Liver (tissue), 9 donors: ENCODE results near the gene ARAP2. TPM values are rescaled to one million over a fixed set of nuclear protein-coding genes. Genes with fewer than 3 reads are reported as not detected.

Experiments
- DNase-seq: peaks from one replicate; pipeline ENCODE4 v3.0.0-alpha.2; 2017; ENCODE audit warnings: low spot score
- H3K27ac ChIP-seq, 2 donors: one replicate each; pipeline ENCODE4 v1.7.0; 2013; ENCODE audit warnings: inconsistent platforms in 2 of 2, low read length in 2 of 2, control low read depth in 1 of 2, low read depth in 1 of 2, mild to moderate bottlenecking in 1 of 2
- H3K27me3 ChIP-seq, 4 donors: one replicate each; pipeline versions ENCODE4 v1.6.1 to v1.7.0; 2013; ENCODE audit warnings: low read length in 3 of 4, inconsistent platforms in 1 of 4, mild to moderate bottlenecking in 1 of 4, moderate library complexity in 1 of 4; ENCODE audit not compliant: control insufficient read depth in 4 of 4, insufficient read depth in 4 of 4
- H3K36me3 ChIP-seq, 4 donors: one replicate each; pipeline versions ENCODE4 v1.6.1 to v1.7.0; 2013; ENCODE audit warnings: low read length in 3 of 4, mild to moderate bottlenecking in 3 of 4, low read depth in 1 of 4, moderate library complexity in 1 of 4; ENCODE audit not compliant: control insufficient read depth in 4 of 4, insufficient read depth in 3 of 4
- H3K4me1 ChIP-seq, 4 donors: one replicate each; pipeline versions ENCODE4 v1.6.1 to v1.7.0; 2013; ENCODE audit warnings: low read length in 3 of 4, mild to moderate bottlenecking in 3 of 4, moderate library complexity in 1 of 4; ENCODE audit not compliant: control insufficient read depth in 4 of 4, insufficient read depth in 4 of 4
- H3K4me3 ChIP-seq, 3 donors: one replicate each; pipeline versions ENCODE4 v1.6.1 to v1.7.0; 2013; ENCODE audit warnings: low read length in 3 of 3, control low read depth in 1 of 3, low read depth in 1 of 3, mild to moderate bottlenecking in 1 of 3
- H3K9ac ChIP-seq, 2 donors: one replicate each; pipeline ENCODE4 v1.7.0; 2013; ENCODE audit warnings: low read length in 2 of 2, mild to moderate bottlenecking in 2 of 2, moderate library complexity in 2 of 2, control low read depth in 1 of 2, low read depth in 1 of 2
- H3K9me3 ChIP-seq, 4 donors: one replicate each; pipeline versions ENCODE4 v1.6.1 to v1.7.0; 2013; ENCODE audit warnings: low read length in 3 of 4; ENCODE audit not compliant: control insufficient read depth in 4 of 4
- ATF3 ChIP-seq: IDR thresholded peaks from 2 replicates; pipeline ENCODE4 v1.6.1; 2016; ENCODE audit warnings: antibody characterized with exemption
- CTCF ChIP-seq: fragments of 150-350 bp; IDR thresholded peaks from 2 replicates; pipeline ENCODE4 v1.5.1; 2017; ENCODE audit warnings: improper control_type of control experiment, low read depth, low read length; ENCODE audit not compliant: missing input control
- FOXA1 ChIP-seq: IDR thresholded peaks from 2 replicates; pipeline ENCODE4 v1.6.1; 2016; ENCODE audit warnings: antibody characterized with exemption
- FOXA2 ChIP-seq: IDR thresholded peaks from 2 replicates; pipeline ENCODE4 v1.6.1; 2016; ENCODE audit warnings: antibody characterized with exemption
- GABPA ChIP-seq, 2 donors: IDR thresholded peaks in 1 of 2; conservative IDR thresholded peaks in 1 of 2; 2 replicates each; pipeline ENCODE4 v1.6.1; 2016; ENCODE audit warnings: antibody characterized with exemption in 2 of 2, mild to moderate bottlenecking in 1 of 2, moderate library complexity in 1 of 2
- HNF4A ChIP-seq, 2 donors: conservative IDR thresholded peaks; 2 replicates each; pipeline ENCODE4 v1.6.1; 2016; ENCODE audit warnings: antibody characterized with exemption in 2 of 2, mild to moderate bottlenecking in 2 of 2
- HNF4G ChIP-seq: IDR thresholded peaks from 2 replicates; pipeline ENCODE4 v1.6.1; 2016; ENCODE audit warnings: antibody characterized with exemption
- JUND ChIP-seq, 2 donors: IDR thresholded peaks; 2 replicates each; pipeline ENCODE4 v1.6.1; 2016; ENCODE audit warnings: antibody characterized with exemption in 2 of 2
- MAX ChIP-seq: IDR thresholded peaks from 2 replicates; pipeline ENCODE4 v1.6.1; 2016; ENCODE audit warnings: antibody characterized with exemption
- NR2F2 ChIP-seq: IDR thresholded peaks from 2 replicates; pipeline ENCODE4 v1.6.1; 2016; ENCODE audit warnings: antibody characterized with exemption
- RAD21 ChIP-seq, 2 donors: IDR thresholded peaks; 2 replicates each; pipeline ENCODE4 v1.6.1; 2016; ENCODE audit warnings: antibody characterized with exemption in 2 of 2, mild to moderate bottlenecking in 2 of 2
- REST ChIP-seq: IDR thresholded peaks from 2 replicates; pipeline ENCODE4 v1.6.1; 2016; ENCODE audit warnings: antibody characterized with exemption, mild to moderate bottlenecking
- TAF1 ChIP-seq: conservative IDR thresholded peaks from 2 replicates; pipeline ENCODE4 v1.6.1; 2016; ENCODE audit warnings: antibody characterized with exemption, mild to moderate bottlenecking
- YY1 ChIP-seq: IDR thresholded peaks from 2 replicates; pipeline ENCODE4 v1.6.1; 2016; ENCODE audit warnings: antibody characterized with exemption, mild to moderate bottlenecking
- WGBS: extraction: QIAGEN DNeasy Blood & Tissue Kit; methylation state at CpG from one replicate; pipeline ENCODE4 v1.1.7; 2013; 5-methylcytosine and 5-hydroxymethylcytosine counted together
- polyA plus RNA-seq, 2 donors: library from polyadenylated mRNA; stranded (reverse) in 1 of 2; unstranded in 1 of 2; fragments of 200-250 nt in 1 of 2; fragments of >200 nt in 1 of 2; fragmentation: Nextera tagmentation in 1 of 2; extraction: Ambion mirVana in 1 of 2; gene quantifications; one replicate each; pipeline versions ENCODE4 v1.2.1 to v1.2.3, GENCODE V29; 2013 to 2015
- total RNA-seq, 2 donors: library from RNA; depleted of rRNA; stranded (reverse); fragments of >200 nt; gene quantifications; one replicate each; pipeline ENCODE4 v1.2.3, GENCODE V29; 2014
- donor health status: healthy.
- donor health status: healthy.
- donor health status: healthy.
- donor health status: healthy.
- donor health status: healthy.

Gene ARAP2
- total and polyA plus RNA-seq, 4 donors: 1.6 to 23.6 (median 5.4) TPM

GRCh38 chr4:36042122-36042970, 202.0 kb downstream of the ARAP2 start (continued):
- TF ChIP-seq REST: no peak
- TF ChIP-seq NR2F2: no peak
- no peak for TF ChIP-seq FOXA1

- Histone ChIP-seq H3K4me1 (no peaks in the 10 kb centered on the region), H3K9ac (no peak overlapping the region), H3K27ac (no peak overlapping the region), H3K36me3 (no peaks in the 10 kb centered on the region), H3K27me3 (no peaks in the 10 kb centered on the region), H3K9me3 (no peaks in the 10 kb centered on the region), H3K4me3 (no peak overlapping the region)
- TF ChIP-seq RAD21 (IDR thresholded peaks at IDR 0.05) (no peak), HNF4G (no peak), ATF3 (no peak), FOXA1 (no peak), REST (no peak), JUND (IDR thresholded peaks at IDR 0.05) (no peak), TAF1 (no peak), YY1 (no peak)
- 65% methylated on average over 1 of the region's 1 CpG for WGBS
- no peak for DNase-seq
Measured at GRCh38 chr4:36041340-36041739, 203.0 kb downstream of the ARAP2 start.

- Histone ChIP-seq H3K9ac (no peak overlapping the region), H3K9me3 (no peaks in the 10 kb centered on the region), H3K36me3 (no peaks in the 10 kb centered on the region), H3K4me3 (no peak overlapping the region), H3K4me1 (no peaks in the 10 kb centered on the region), H3K27me3 (no peaks in the 10 kb centered on the region), H3K27ac (no peak overlapping the region)
- WGBS: 80% methylated on average over 2 of the region's 2 CpGs
- DNase-seq: no peak
- no peak for TF ChIP-seq GABPA (IDR thresholded peaks at IDR 0.05 in 1 of 2, conservative IDR thresholded peaks at IDR 0.05 in 1 of 2)
- no peak for TF ChIP-seq YY1
- TF ChIP-seq MAX: no peak
- TF ChIP-seq JUND (IDR thresholded peaks at IDR 0.05): no peak
- TF ChIP-seq NR2F2: no peak
- no peak for TF ChIP-seq ATF3
- TF ChIP-seq TAF1: no peak
- TF ChIP-seq FOXA1: no peak
- no peak for TF ChIP-seq CTCF
- TF ChIP-seq REST: no peak
- no peak for TF ChIP-seq HNF4A (conservative IDR thresholded peaks at IDR 0.05)
- TF ChIP-seq FOXA2: no peak
Measured at GRCh38 chr4:36039026-36039425, 205.3 kb downstream of the ARAP2 start.
